ENCODE data around the gene DNAJC1. TPM values are rescaled to one million over a fixed set of nuclear protein-coding genes. Genes with fewer than 3 reads are reported as not detected.

The DNAJC1 gene
- total RNA-seq, 1 experiment from 2014 or later, result 12.9 TPM

DNA sequence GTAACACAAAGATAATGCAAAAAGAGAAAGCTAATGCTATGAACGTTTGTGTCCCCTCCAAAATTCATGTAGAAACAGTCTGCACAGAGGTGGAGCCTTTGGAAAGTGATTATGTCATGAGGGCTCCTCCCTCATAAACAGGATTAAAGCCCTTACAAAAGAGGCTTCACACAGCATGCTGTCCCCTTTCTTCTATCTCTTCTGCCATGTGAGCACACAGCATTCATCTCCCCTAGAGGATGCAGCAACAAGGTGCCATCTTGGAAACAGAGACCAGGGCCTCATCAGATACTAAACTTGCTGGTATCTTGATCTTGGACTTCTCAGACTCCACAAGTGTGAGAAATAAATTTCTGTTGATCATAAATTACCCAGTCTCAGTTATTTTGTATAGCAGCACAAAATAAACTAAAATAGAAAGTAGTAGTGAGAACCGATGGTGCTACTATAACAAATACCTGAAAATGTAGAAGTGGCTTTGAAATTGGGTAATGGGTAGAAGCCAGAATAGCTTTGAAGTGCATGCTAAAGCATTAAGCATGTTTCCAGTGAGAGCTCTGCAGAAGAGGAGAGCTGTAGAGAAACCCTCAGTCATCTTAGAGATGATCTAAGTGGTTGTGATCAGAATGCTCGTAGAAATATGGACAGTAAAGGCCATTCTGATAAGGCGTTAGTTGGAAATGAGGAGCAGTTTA lies 108.7 kb downstream of the DNAJC1 start:
- no peaks in the 10 kb centered on the region for H3K36me3 ChIP-seq (ENCODE audit: control insufficient read depth, insufficient read depth, low read length)
- H3K9me3 ChIP-seq (ENCODE audit: control insufficient read depth, insufficient read depth, low read depth, low read length), result peaks cover 6% of the 10 kb centered on the region; the same call in 1 of the 2 replicates
- no TSS peak for BruUV-seq (replicated peaks)
- H3K4me3 ChIP-seq (ENCODE audit: low read depth in 2 of 2, low read length in 2 of 2), result no peak overlapping the region
- TF ChIP-seq TCF7L2 (IDR thresholded peaks at IDR 0.05; ENCODE audit: low read depth, low read length), result no peak
- no peak for TF ChIP-seq POLR2AphosphoS5 (IDR thresholded peaks at IDR 0.05; ENCODE audit: low read depth, low read length)
- TF ChIP-seq, protein P1, sequence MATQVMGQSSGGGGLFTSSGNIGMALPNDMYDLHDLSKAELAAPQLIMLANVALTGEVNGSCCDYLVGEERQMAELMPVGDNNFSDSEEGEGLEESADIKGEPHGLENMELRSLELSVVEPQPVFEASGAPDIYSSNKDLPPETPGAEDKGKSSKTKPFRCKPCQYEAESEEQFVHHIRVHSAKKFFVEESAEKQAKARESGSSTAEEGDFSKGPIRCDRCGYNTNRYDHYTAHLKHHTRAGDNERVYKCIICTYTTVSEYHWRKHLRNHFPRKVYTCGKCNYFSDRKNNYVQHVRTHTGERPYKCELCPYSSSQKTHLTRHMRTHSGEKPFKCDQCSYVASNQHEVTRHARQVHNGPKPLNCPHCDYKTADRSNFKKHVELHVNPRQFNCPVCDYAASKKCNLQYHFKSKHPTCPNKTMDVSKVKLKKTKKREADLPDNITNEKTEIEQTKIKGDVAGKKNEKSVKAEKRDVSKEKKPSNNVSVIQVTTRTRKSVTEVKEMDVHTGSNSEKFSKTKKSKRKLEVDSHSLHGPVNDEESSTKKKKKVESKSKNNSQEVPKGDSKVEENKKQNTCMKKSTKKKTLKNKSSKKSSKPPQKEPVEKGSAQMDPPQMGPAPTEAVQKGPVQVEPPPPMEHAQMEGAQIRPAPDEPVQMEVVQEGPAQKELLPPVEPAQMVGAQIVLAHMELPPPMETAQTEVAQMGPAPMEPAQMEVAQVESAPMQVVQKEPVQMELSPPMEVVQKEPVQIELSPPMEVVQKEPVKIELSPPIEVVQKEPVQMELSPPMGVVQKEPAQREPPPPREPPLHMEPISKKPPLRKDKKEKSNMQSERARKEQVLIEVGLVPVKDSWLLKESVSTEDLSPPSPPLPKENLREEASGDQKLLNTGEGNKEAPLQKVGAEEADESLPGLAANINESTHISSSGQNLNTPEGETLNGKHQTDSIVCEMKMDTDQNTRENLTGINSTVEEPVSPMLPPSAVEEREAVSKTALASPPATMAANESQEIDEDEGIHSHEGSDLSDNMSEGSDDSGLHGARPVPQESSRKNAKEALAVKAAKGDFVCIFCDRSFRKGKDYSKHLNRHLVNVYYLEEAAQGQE (IDR thresholded peaks at IDR 0.05; ENCODE audit: insufficient read depth in 1 of 2, low read depth in 2 of 2, low read length in 1 of 2), result no peak
- intact Hi-C loops (cut with micrococcal nuclease; ENCODE audit: unreplicated experiment), result no loop called here
- H3K27ac ChIP-seq (ENCODE audit: low read length), result no peak overlapping the region
- POLR2A ChIA-PET, result no interaction called here
- DNase-seq (ENCODE audit: low read depth, low spot score) (no peak), ATAC-seq (no peak)
- H3K4me1 ChIP-seq (ENCODE audit: control insufficient read depth, insufficient read depth, low read length), result no peaks in the 10 kb centered on the region
- in situ Hi-C loops (cut with HindIII; ENCODE audit: low pct_unique_long_range_greater_than_20kb, low sequenced_read_pairs), result no loop called here
- CTCF ChIA-PET, result no interaction called here
- H3K27me3 ChIP-seq (ENCODE audit: control insufficient read depth, insufficient read depth, low read length), result no peaks in the 10 kb centered on the region

DNA sequence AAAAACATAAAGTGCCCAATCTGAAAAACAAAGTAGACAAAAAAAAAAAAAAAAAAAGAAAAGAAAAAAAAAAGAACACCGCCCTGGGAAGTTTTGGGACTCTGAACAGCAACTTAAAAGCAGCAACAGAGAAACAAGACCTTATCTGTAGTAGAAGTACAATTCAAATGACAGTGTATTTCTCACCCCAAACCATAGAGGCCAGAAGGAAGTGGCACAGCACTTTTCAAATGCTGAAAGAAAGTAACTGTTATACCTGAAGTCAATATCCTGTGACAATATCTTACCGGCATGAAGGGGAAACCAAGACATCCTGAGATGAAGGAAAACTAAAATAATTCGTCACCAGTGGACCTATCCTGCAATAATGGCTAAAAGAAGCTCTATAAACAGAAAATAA lies 112.1 kb downstream of the DNAJC1 start:
- H3K4me3 ChIP-seq (ENCODE audit: low read depth in 2 of 2, low read length in 2 of 2), result no peak overlapping the region
- in situ Hi-C loops (cut with HindIII; ENCODE audit: low pct_unique_long_range_greater_than_20kb, low sequenced_read_pairs), result no loop called here
- no TSS peak for BruUV-seq (replicated peaks)
- POLR2A ChIA-PET, result no interaction called here
- DNase-seq (ENCODE audit: low read depth, low spot score), result no peak
- CTCF ChIA-PET, result no interaction called here
- H3K9me3 ChIP-seq (ENCODE audit: control insufficient read depth, insufficient read depth, low read depth, low read length), result peaks cover 6% of the 10 kb centered on the region; the same call in 1 of the 2 replicates
- TF ChIP-seq, protein P1 (IDR thresholded peaks at IDR 0.05; ENCODE audit: insufficient read depth in 1 of 2, low read depth in 2 of 2, low read length in 1 of 2), result no peak
- TF ChIP-seq POLR2AphosphoS5 (IDR thresholded peaks at IDR 0.05; ENCODE audit: low read depth, low read length) (no peak), TCF7L2 (IDR thresholded peaks at IDR 0.05; ENCODE audit: low read depth, low read length) (no peak), SIN3A (IDR thresholded peaks at IDR 0.05; ENCODE audit: borderline replicate concordance, insufficient read depth, low read depth, low read length) (no peak)
- TF ChIP-seq, protein P2, sequence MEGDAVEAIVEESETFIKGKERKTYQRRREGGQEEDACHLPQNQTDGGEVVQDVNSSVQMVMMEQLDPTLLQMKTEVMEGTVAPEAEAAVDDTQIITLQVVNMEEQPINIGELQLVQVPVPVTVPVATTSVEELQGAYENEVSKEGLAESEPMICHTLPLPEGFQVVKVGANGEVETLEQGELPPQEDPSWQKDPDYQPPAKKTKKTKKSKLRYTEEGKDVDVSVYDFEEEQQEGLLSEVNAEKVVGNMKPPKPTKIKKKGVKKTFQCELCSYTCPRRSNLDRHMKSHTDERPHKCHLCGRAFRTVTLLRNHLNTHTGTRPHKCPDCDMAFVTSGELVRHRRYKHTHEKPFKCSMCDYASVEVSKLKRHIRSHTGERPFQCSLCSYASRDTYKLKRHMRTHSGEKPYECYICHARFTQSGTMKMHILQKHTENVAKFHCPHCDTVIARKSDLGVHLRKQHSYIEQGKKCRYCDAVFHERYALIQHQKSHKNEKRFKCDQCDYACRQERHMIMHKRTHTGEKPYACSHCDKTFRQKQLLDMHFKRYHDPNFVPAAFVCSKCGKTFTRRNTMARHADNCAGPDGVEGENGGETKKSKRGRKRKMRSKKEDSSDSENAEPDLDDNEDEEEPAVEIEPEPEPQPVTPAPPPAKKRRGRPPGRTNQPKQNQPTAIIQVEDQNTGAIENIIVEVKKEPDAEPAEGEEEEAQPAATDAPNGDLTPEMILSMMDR (IDR thresholded peaks at IDR 0.05), result no peak
- H3K27me3 ChIP-seq (ENCODE audit: control insufficient read depth, insufficient read depth, low read length), result no peaks in the 10 kb centered on the region
- H3K4me1 ChIP-seq (ENCODE audit: control insufficient read depth, insufficient read depth, low read length), result no peaks in the 10 kb centered on the region
- intact Hi-C loops (cut with micrococcal nuclease; ENCODE audit: unreplicated experiment), result no loop called here
- H3K27ac ChIP-seq (ENCODE audit: low read length), result no peak overlapping the region
- ATAC-seq, result no peak
- no peaks in the 10 kb centered on the region for H3K36me3 ChIP-seq (ENCODE audit: control insufficient read depth, insufficient read depth, low read length)

All from Panc1 (cell line).